Activated B cell treated with CpG ODN at 0.5 μM for 24 hours (primary cell): ENCODE measurements around the gene RTP3. TPM values are rescaled to one million over a fixed set of nuclear protein-coding genes. Genes with fewer than 3 reads are reported as not detected.
A peak's percentile ranks its signal among the peaks of the same experiment; 100 is the strongest.

ENCODE experiments used
- ATAC-seq: fragments of 200-7000 bp; cut with Tn5 transposase; one replicate; pipeline ENCODE4 v1.10.0; 2021; ENCODE audit warnings: low read depth, mild to moderate bottlenecking, moderate library complexity
- CTCF ChIA-PET: fragments of 350-600 bp; sonication (Branson Sonifier 250); formaldehyde crosslinking; loops from one replicate; lab custom pipeline; 2021; ENCODE audit warnings: antibody characterized with exemption; lab: Charles Lee
- POLR2A ChIA-PET: fragments of 350-600 bp; sonication (Branson Sonifier 250); formaldehyde crosslinking; loops from one replicate; lab custom pipeline; 2021; ENCODE audit warnings: antibody characterized with exemption; lab: Charles Lee
- DNase-seq: peaks from one replicate; pipeline ENCODE4 v3.0.0; 2022
- H3K27ac Mint-ChIP-seq: one replicate; pipeline ENCODE4 v1.8.0; 2020; ENCODE audit warnings: mixed read lengths
- H3K27me3 Mint-ChIP-seq: one replicate; pipeline ENCODE4 v1.8.0; 2021; ENCODE audit warnings: mixed read lengths
- H3K36me3 Mint-ChIP-seq: one replicate; pipeline ENCODE4 v1.8.0; 2021; ENCODE audit warnings: low read depth, mixed read lengths
- H3K4me1 Mint-ChIP-seq: one replicate; pipeline ENCODE4 v1.8.0; 2021; ENCODE audit warnings: mixed read lengths
- H3K4me3 Mint-ChIP-seq: one replicate; pipeline ENCODE4 v1.8.0; 2020; ENCODE audit warnings: mild to moderate bottlenecking, mixed read lengths
- H3K9me3 Mint-ChIP-seq: one replicate; pipeline ENCODE4 v1.8.0; 2020; ENCODE audit warnings: mixed read lengths
- CTCF ChIP-seq: fragments of 200-600 bp; IDR thresholded peaks from one replicate; pipeline ENCODE4 v1.8.0; 2022; ENCODE audit warnings: antibody characterized with exemption, mild to moderate bottlenecking
- intact Hi-C: fragments of 100-400 bp; cut with micrococcal nuclease; formaldehyde crosslinking; loops from one replicate; pipeline ENCODE4 v1.15.1; 2024
- total RNA-seq: library from RNA; stranded (reverse); gene quantifications from 2 replicates; pipeline ENCODE4 v1.2.3, GENCODE V29; 2022

Gene RTP3
- total RNA-seq, 1 donor from 2014 or later = not detected

GRCh38 chr3:46484911-46485778 lies 12.6 kb upstream of the RTP3 start:
- H3K4me1 Mint-ChIP-seq = peaks cover 12% of the 10 kb centered on the region
- DNase-seq (no peak), ATAC-seq (no peak)
- no peaks in the 10 kb centered on the region for H3K9me3 Mint-ChIP-seq
- H3K4me3 Mint-ChIP-seq = no peak overlapping the region
- H3K27me3 Mint-ChIP-seq = peaks cover 9% of the 10 kb centered on the region
- H3K27ac Mint-ChIP-seq = no peak overlapping the region
- no peak for TF ChIP-seq CTCF
- ChIA-PET POLR2A (no interaction called here), CTCF (interaction anchor here (5.5 to 9.0 kb wide), 2 partner anchors 74 to 145 kb away, joined by 205 to 229 read pairs; no protein-coding TSS in a partner anchor)
- intact Hi-C loops = no loop called here
- no peaks in the 10 kb centered on the region for H3K36me3 Mint-ChIP-seq

- Mint-ChIP-seq H3K27me3 (peaks cover 2% of the 10 kb centered on the region), H3K4me1 (peaks cover 12% of the 10 kb centered on the region), H3K27ac (no peak overlapping the region), H3K4me3 (no peak overlapping the region), H3K36me3 (no peaks in the 10 kb centered on the region), H3K9me3 (no peaks in the 10 kb centered on the region)
- DNase-seq (no peak), ATAC-seq (no peak)
- ChIA-PET CTCF (interaction anchor here (5.5 to 9.0 kb wide), 2 partner anchors 74 to 144 kb away, joined by 205 to 229 read pairs; no protein-coding TSS in a partner anchor), POLR2A (no interaction called here)
- intact Hi-C loops = no loop called here
- TF ChIP-seq CTCF = no peak
Observed at GRCh38 chr3:46485779-46486175, 12.0 kb upstream of the RTP3 start.

GRCh38 chr3:46488735-46489361 lies 8.9 kb upstream of the RTP3 start:
- intact Hi-C loops = loop anchor here (1.0 to 2.0 kb wide), 5 partner anchors 50 to 420 kb away; no protein-coding TSS in a partner anchor
- ChIA-PET POLR2A (interaction anchor here (0.6 to 3.4 kb wide), 10 partner anchors 10 to 189 kb away, joined by 3 to 23 read pairs (median 5); partner anchors contain the start of gene RTP3), CTCF (interaction anchor here (0.6 to 9.0 kb wide), 38 partner anchors 9 to 645 kb away, joined by 3 to 229 read pairs (median 5); partner anchors contain the start of genes CCRL2, LRRC2 and RTP3)
- DNase-seq = peak; percentile 85
- no peak overlapping the region for H3K27ac Mint-ChIP-seq
- peak overlapping the region; percentile 29 for H3K4me3 Mint-ChIP-seq
- H3K4me1 Mint-ChIP-seq = peaks cover 12% of the 10 kb centered on the region
- peak; percentile 99 for ATAC-seq
- H3K27me3 Mint-ChIP-seq = peaks cover 2% of the 10 kb centered on the region
- no peaks in the 10 kb centered on the region for H3K36me3 Mint-ChIP-seq
- no peaks in the 10 kb centered on the region for H3K9me3 Mint-ChIP-seq
- TF ChIP-seq CTCF = peak; percentile 88

- intact Hi-C loops = loop anchor here (2.0 kb wide), 2 partner anchors 205 to 419 kb away; no protein-coding TSS in a partner anchor
- ChIA-PET CTCF (interaction anchor here (0.7 to 9.0 kb wide), 25 partner anchors 9 to 222 kb away, joined by 3 to 229 read pairs (median 7); partner anchors contain the start of genes LRRC2 and RTP3), POLR2A (interaction anchor here (1.2 to 3.4 kb wide), 5 partner anchors 9 to 140 kb away, joined by 3 to 23 read pairs (median 15); partner anchors contain the start of gene RTP3)
Observed at GRCh38 chr3:46489381-46489780, 8.4 kb upstream of the RTP3 start.

More at GRCh38 chr3:46489381-46489780, 8.4 kb upstream of the RTP3 start:
- H3K4me3 Mint-ChIP-seq = no peak overlapping the region
- DNase-seq = no peak
- no peak for ATAC-seq
- peaks cover 12% of the 10 kb centered on the region for H3K4me1 Mint-ChIP-seq
- no peak for TF ChIP-seq CTCF
- peaks cover 2% of the 10 kb centered on the region for H3K27me3 Mint-ChIP-seq
- H3K27ac Mint-ChIP-seq = no peak overlapping the region
- H3K9me3 Mint-ChIP-seq = no peaks in the 10 kb centered on the region
- H3K36me3 Mint-ChIP-seq = no peaks in the 10 kb centered on the region
